ENCODE results near the gene PLPPR5. TPM values are rescaled to one million over a fixed set of nuclear protein-coding genes. Genes with fewer than 3 reads are reported as not detected.
"Not testable (repeated sequence)": the region's sequence is repeated elsewhere in the genome, so short reads cannot be mapped to it uniquely, and the experiment has no call there.

PLPPR5 gene
- total RNA-seq, 4 donors from 2014 or later: 0.20 TPM; not detected in 3

- Histone ChIP-seq H3K9me3 (no peaks in the 10 kb centered on the region), H3K4me3 (no peak overlapping the region), H3K27ac (no peak overlapping the region), H3K27me3 (no peaks in the 10 kb centered on the region), H3K36me3 (no peaks in the 10 kb centered on the region), H3K4me1 (no peaks in the 10 kb centered on the region)
- no peak for TF ChIP-seq EP300 (IDR thresholded peaks at IDR 0.05)
- TF ChIP-seq POLR2A (IDR thresholded peaks at IDR 0.05): no peak
- TF ChIP-seq CTCF (IDR thresholded peaks at IDR 0.05): no peak
- no peak for DNase-seq (ENCODE audit: low spot score in 2 of 2)
These were observed 115.8 kb downstream of the PLPPR5 start for GRCh38 chr1:98888869-98889268.

GRCh38 chr1:98887507-98887906 lies 117.2 kb downstream of the PLPPR5 start:
- WGBS, 2 donors: 47 to 65% methylated on average over 1 of the region's 1 CpG

GRCh38 chr1:98884864-98885263 lies 119.8 kb downstream of the PLPPR5 start:
- Histone ChIP-seq H3K27ac (no peak overlapping the region), H3K27me3 (no peaks in the 10 kb centered on the region), H3K4me3 (no peak overlapping the region), H3K4me1 (no peaks in the 10 kb centered on the region), H3K9me3 (peaks cover 0 to 5% (median 0%) of the 10 kb centered on the region in 4 donors), H3K36me3 (no peaks in the 10 kb centered on the region)
- DNase-seq (ENCODE audit: low spot score in 2 of 2): no peak
- TF ChIP-seq CTCF (IDR thresholded peaks at IDR 0.05) (no peak), POLR2A (IDR thresholded peaks at IDR 0.05) (no peak), EP300 (IDR thresholded peaks at IDR 0.05) (no peak)

More at GRCh38 chr1:98887507-98887906, 117.2 kb downstream of the PLPPR5 start:
- DNase-seq (ENCODE audit: low spot score in 2 of 2): no peak
- no peaks in the 10 kb centered on the region for H3K27me3 ChIP-seq
- H3K4me3 ChIP-seq: no peak overlapping the region
- no peak overlapping the region for H3K27ac ChIP-seq
- no peaks in the 10 kb centered on the region for H3K9me3 ChIP-seq
- H3K4me1 ChIP-seq: no peaks in the 10 kb centered on the region
- no peaks in the 10 kb centered on the region for H3K36me3 ChIP-seq
- no peak for TF ChIP-seq CTCF (IDR thresholded peaks at IDR 0.05)
- TF ChIP-seq EP300 (IDR thresholded peaks at IDR 0.05): no peak
- TF ChIP-seq POLR2A (IDR thresholded peaks at IDR 0.05): no peak

GRCh38 chr1:98881901-98882300 lies 122.8 kb downstream of the PLPPR5 start:
- no peak overlapping the region for H3K4me3 ChIP-seq

GRCh38 chr1:98881234-98881633 lies 123.4 kb downstream of the PLPPR5 start:
- not testable (repeated sequence) for H3K9me3 ChIP-seq; H3K27me3 ChIP-seq; H3K27ac ChIP-seq; DNase-seq (ENCODE audit: low spot score in 2 of 2); H3K4me1 ChIP-seq; H3K4me3 ChIP-seq; H3K36me3 ChIP-seq
- 92 to 95% methylated on average over 11 of the region's 11 CpGs for WGBS, 2 donors

More at GRCh38 chr1:98881901-98882300, 122.8 kb downstream of the PLPPR5 start:
- Histone ChIP-seq H3K9me3 (peaks cover 0 to 5% (median 0%) of the 10 kb centered on the region in 4 donors), H3K27ac (no peak overlapping the region), H3K4me1 (no peaks in the 10 kb centered on the region), H3K36me3 (no peaks in the 10 kb centered on the region), H3K27me3 (no peaks in the 10 kb centered on the region)
- no peak for DNase-seq (ENCODE audit: low spot score in 2 of 2)
- no peak for TF ChIP-seq CTCF (IDR thresholded peaks at IDR 0.05)
- no peak for TF ChIP-seq POLR2A (IDR thresholded peaks at IDR 0.05)
- TF ChIP-seq EP300 (IDR thresholded peaks at IDR 0.05): no peak
- WGBS, 2 donors: 91 to 94% methylated on average over 4 of the region's 4 CpGs

GRCh38 chr1:98874828-98875227 lies 129.8 kb downstream of the PLPPR5 start:
- no peak overlapping the region for H3K27ac ChIP-seq
- no peaks in the 10 kb centered on the region for H3K9me3 ChIP-seq
- no peak overlapping the region for H3K4me3 ChIP-seq
- no peaks in the 10 kb centered on the region for H3K27me3 ChIP-seq
- no peak for TF ChIP-seq CTCF (IDR thresholded peaks at IDR 0.05)
- no peak for TF ChIP-seq EP300 (IDR thresholded peaks at IDR 0.05)
- no peak for TF ChIP-seq POLR2A (IDR thresholded peaks at IDR 0.05)
- DNase-seq (ENCODE audit: low spot score in 2 of 2): no peak
- 96 to 99% methylated on average over 2 of the region's 2 CpGs for WGBS, 2 donors
- no peaks in the 10 kb centered on the region for H3K36me3 ChIP-seq
- peaks cover 0 to 3% (median 0%) of the 10 kb centered on the region in 4 donors for H3K4me1 ChIP-seq
